Measurements from ENCODE around the gene BCAM.

BCAM gene

GRCh38 chr19:44810234-44811121 is 1.6 kb downstream of the BCAM start:
- no peak overlapping the region for H4K8ac ChIP-seq (ENCODE audit: low read length)
- H3K23ac ChIP-seq (ENCODE audit: low read length in 2 of 2), result no peak overlapping the region
- no peak overlapping the region for H2AK5ac ChIP-seq (ENCODE audit: low read length, severe bottlenecking)
- H3K9me3 ChIP-seq (ENCODE audit: control insufficient read depth, low read length), result no peaks in the 10 kb centered on the region
- no peak overlapping the region for H2BK120ac ChIP-seq (ENCODE audit: low read depth, low read length)
- peak overlapping the region in 1 of 2 experiments; percentile 15 for H2BK12ac ChIP-seq (ENCODE audit: low read length in 2 of 2)
- H3K79me1 ChIP-seq (replicated peaks; ENCODE audit: low read length, poor library complexity, severe bottlenecking), result no peaks in the 10 kb centered on the region
- H2BK15ac ChIP-seq (ENCODE audit: low read depth, poor library complexity, severe bottlenecking), result no peak overlapping the region
- no peak overlapping the region for H3K4me3 ChIP-seq (ENCODE audit: insufficient read depth in 1 of 2, low read depth in 1 of 2, low read length in 2 of 2)
- peaks cover 32% of the 10 kb centered on the region for H3K4me1 ChIP-seq (ENCODE audit: control insufficient read depth, insufficient read depth, low read depth, low read length)
- no peak overlapping the region for H3K18ac ChIP-seq (ENCODE audit: low read depth in 1 of 2, low read length in 2 of 2)
- no peak overlapping the region for H3K27ac ChIP-seq (ENCODE audit: low read length, poor library complexity, severe bottlenecking)
- peaks cover 0 to 23% of the 10 kb centered on the region in 2 experiments for H3K36me3 ChIP-seq (ENCODE audit: control insufficient read depth in 1 of 2, insufficient read depth in 2 of 2, low read depth in 1 of 2, low read length in 2 of 2)
- H3K4ac ChIP-seq (ENCODE audit: low read depth in 1 of 2, low read length in 2 of 2), result no peak overlapping the region
- no peak for DNase-seq
- no peak overlapping the region for H3K9ac ChIP-seq (ENCODE audit: low read length)
- H3K27me3 ChIP-seq (ENCODE audit: control insufficient read depth in 1 of 2, insufficient read depth in 1 of 2, low read length in 2 of 2), result peaks cover 0 to 9% of the 10 kb centered on the region in 2 experiments
- H2BK5ac ChIP-seq (ENCODE audit: low read depth, low read length, poor library complexity, severe bottlenecking), result no peak overlapping the region
- no peak overlapping the region for H4K91ac ChIP-seq (ENCODE audit: low read length)
- no peak overlapping the region for H2AFZ ChIP-seq (ENCODE audit: low read depth, low read length)
- WGBS, result 93% methylated on average over 9 of the region's 13 CpGs
- no peak overlapping the region for H3K14ac ChIP-seq (ENCODE audit: low read length in 2 of 2)
- no peak overlapping the region for H3K4me2 ChIP-seq (ENCODE audit: low read length, poor library complexity, severe bottlenecking)

GRCh38 chr19:44811122-44811419 is 2.2 kb downstream of the BCAM start:
- H2BK15ac ChIP-seq (ENCODE audit: low read depth, poor library complexity, severe bottlenecking), result no peak overlapping the region
- no peak overlapping the region for H2BK120ac ChIP-seq (ENCODE audit: low read depth, low read length)
- no peaks in the 10 kb centered on the region for H3K79me1 ChIP-seq (replicated peaks; ENCODE audit: low read length, poor library complexity, severe bottlenecking)
- H3K18ac ChIP-seq (ENCODE audit: low read depth in 1 of 2, low read length in 2 of 2), result no peak overlapping the region
- H3K27ac ChIP-seq (ENCODE audit: low read length, poor library complexity, severe bottlenecking), result no peak overlapping the region
- H3K36me3 ChIP-seq (ENCODE audit: control insufficient read depth in 1 of 2, insufficient read depth in 2 of 2, low read depth in 1 of 2, low read length in 2 of 2), result peaks cover 0 to 23% of the 10 kb centered on the region in 2 experiments
- H4K8ac ChIP-seq (ENCODE audit: low read length), result no peak overlapping the region
- no peak overlapping the region for H2BK5ac ChIP-seq (ENCODE audit: low read depth, low read length, poor library complexity, severe bottlenecking)
- peaks cover 0 to 9% of the 10 kb centered on the region in 2 experiments for H3K27me3 ChIP-seq (ENCODE audit: control insufficient read depth in 1 of 2, insufficient read depth in 1 of 2, low read length in 2 of 2)
- no peak overlapping the region for H3K4me3 ChIP-seq (ENCODE audit: insufficient read depth in 1 of 2, low read depth in 1 of 2, low read length in 2 of 2)
- H3K4ac ChIP-seq (ENCODE audit: low read depth in 1 of 2, low read length in 2 of 2), result no peak overlapping the region
- H2AK5ac ChIP-seq (ENCODE audit: low read length, severe bottlenecking), result no peak overlapping the region
- no peak overlapping the region for H3K9ac ChIP-seq (ENCODE audit: low read length)
- no peak overlapping the region for H3K23ac ChIP-seq (ENCODE audit: low read length in 2 of 2)
- H3K9me3 ChIP-seq (ENCODE audit: control insufficient read depth, low read length), result no peaks in the 10 kb centered on the region
- no peak overlapping the region for H2AFZ ChIP-seq (ENCODE audit: low read depth, low read length)
- no peak overlapping the region for H2BK12ac ChIP-seq (ENCODE audit: low read length in 2 of 2)
- no peak overlapping the region for H4K91ac ChIP-seq (ENCODE audit: low read length)
- WGBS, result 93% methylated on average over 7 of the region's 7 CpGs
- H3K14ac ChIP-seq (ENCODE audit: low read length in 2 of 2), result no peak overlapping the region
- H3K4me2 ChIP-seq (ENCODE audit: low read length, poor library complexity, severe bottlenecking), result no peak overlapping the region
- DNase-seq, result no peak
- peaks cover 32% of the 10 kb centered on the region for H3K4me1 ChIP-seq (ENCODE audit: control insufficient read depth, insufficient read depth, low read depth, low read length)

- no peak for DNase-seq
- peaks cover 0 to 23% of the 10 kb centered on the region in 2 experiments for H3K36me3 ChIP-seq (ENCODE audit: control insufficient read depth in 1 of 2, insufficient read depth in 2 of 2, low read depth in 1 of 2, low read length in 2 of 2)
- no peak overlapping the region for H3K23ac ChIP-seq (ENCODE audit: low read length in 2 of 2)
- no peak overlapping the region for H2AFZ ChIP-seq (ENCODE audit: low read depth, low read length)
- H3K27me3 ChIP-seq (ENCODE audit: control insufficient read depth in 1 of 2, insufficient read depth in 1 of 2, low read length in 2 of 2), result peaks cover 0 to 9% of the 10 kb centered on the region in 2 experiments
- no peak overlapping the region for H2BK120ac ChIP-seq (ENCODE audit: low read depth, low read length)
- no peak overlapping the region for H3K14ac ChIP-seq (ENCODE audit: low read length in 2 of 2)
- 95% methylated on average over 27 of the region's 28 CpGs for WGBS
- no peaks in the 10 kb centered on the region for H3K79me1 ChIP-seq (replicated peaks; ENCODE audit: low read length, poor library complexity, severe bottlenecking)
- H4K91ac ChIP-seq (ENCODE audit: low read length), result no peak overlapping the region
- no peak overlapping the region for H3K4me2 ChIP-seq (ENCODE audit: low read length, poor library complexity, severe bottlenecking)
- no peak overlapping the region for H3K9ac ChIP-seq (ENCODE audit: low read length)
- no peak overlapping the region for H3K18ac ChIP-seq (ENCODE audit: low read depth in 1 of 2, low read length in 2 of 2)
- peaks cover 28% of the 10 kb centered on the region for H3K4me1 ChIP-seq (ENCODE audit: control insufficient read depth, insufficient read depth, low read depth, low read length)
- H3K4ac ChIP-seq (ENCODE audit: low read depth in 1 of 2, low read length in 2 of 2), result no peak overlapping the region
- no peak overlapping the region for H3K4me3 ChIP-seq (ENCODE audit: insufficient read depth in 1 of 2, low read depth in 1 of 2, low read length in 2 of 2)
- no peak overlapping the region for H3K27ac ChIP-seq (ENCODE audit: low read length, poor library complexity, severe bottlenecking)
- no peak overlapping the region for H4K8ac ChIP-seq (ENCODE audit: low read length)
- H2BK12ac ChIP-seq (ENCODE audit: low read length in 2 of 2), result peak overlapping the region in 1 of 2 experiments; percentile 32
- H2BK15ac ChIP-seq (ENCODE audit: low read depth, poor library complexity, severe bottlenecking), result no peak overlapping the region
- no peaks in the 10 kb centered on the region for H3K9me3 ChIP-seq (ENCODE audit: control insufficient read depth, low read length)
- no peak overlapping the region for H2BK5ac ChIP-seq (ENCODE audit: low read depth, low read length, poor library complexity, severe bottlenecking)
- H2AK5ac ChIP-seq (ENCODE audit: low read length, severe bottlenecking), result no peak overlapping the region
Measured at GRCh38 chr19:44812142-44812718, 3.3 kb downstream of the BCAM start.

GRCh38 chr19:44813070-44813840 is 4.4 kb downstream of the BCAM start:
- H3K4me1 ChIP-seq (ENCODE audit: control insufficient read depth, insufficient read depth, low read depth, low read length), result peaks cover 20% of the 10 kb centered on the region
- H3K9ac ChIP-seq (ENCODE audit: low read length), result no peak overlapping the region
- H2AFZ ChIP-seq (ENCODE audit: low read depth, low read length), result no peak overlapping the region
- DNase-seq, result no peak
- no peak overlapping the region for H3K4me3 ChIP-seq (ENCODE audit: insufficient read depth in 1 of 2, low read depth in 1 of 2, low read length in 2 of 2)
- H3K9me3 ChIP-seq (ENCODE audit: control insufficient read depth, low read length), result no peaks in the 10 kb centered on the region
- WGBS, result 88% methylated on average over 35 of the region's 38 CpGs
- no peak overlapping the region for H4K8ac ChIP-seq (ENCODE audit: low read length)
- H2AK5ac ChIP-seq (ENCODE audit: low read length, severe bottlenecking), result no peak overlapping the region
- no peak overlapping the region for H2BK120ac ChIP-seq (ENCODE audit: low read depth, low read length)
- no peak overlapping the region for H3K27ac ChIP-seq (ENCODE audit: low read length, poor library complexity, severe bottlenecking)
- H3K18ac ChIP-seq (ENCODE audit: low read depth in 1 of 2, low read length in 2 of 2), result no peak overlapping the region
- H3K23ac ChIP-seq (ENCODE audit: low read length in 2 of 2), result no peak overlapping the region
- H2BK5ac ChIP-seq (ENCODE audit: low read depth, low read length, poor library complexity, severe bottlenecking), result no peak overlapping the region
- H4K91ac ChIP-seq (ENCODE audit: low read length), result no peak overlapping the region
- no peak overlapping the region for H3K4me2 ChIP-seq (ENCODE audit: low read length, poor library complexity, severe bottlenecking)
- no peak overlapping the region for H2BK12ac ChIP-seq (ENCODE audit: low read length in 2 of 2)
- peaks cover 0 to 9% of the 10 kb centered on the region in 2 experiments for H3K27me3 ChIP-seq (ENCODE audit: control insufficient read depth in 1 of 2, insufficient read depth in 1 of 2, low read length in 2 of 2)
- no peaks in the 10 kb centered on the region for H3K79me1 ChIP-seq (replicated peaks; ENCODE audit: low read length, poor library complexity, severe bottlenecking)
- H2BK15ac ChIP-seq (ENCODE audit: low read depth, poor library complexity, severe bottlenecking), result peak overlapping the region; percentile 86
- no peak overlapping the region for H3K14ac ChIP-seq (ENCODE audit: low read length in 2 of 2)
- no peak overlapping the region for H3K4ac ChIP-seq (ENCODE audit: low read depth in 1 of 2, low read length in 2 of 2)
- H3K36me3 ChIP-seq (ENCODE audit: control insufficient read depth in 1 of 2, insufficient read depth in 2 of 2, low read depth in 1 of 2, low read length in 2 of 2), result peaks cover 0 to 23% of the 10 kb centered on the region in 2 experiments
